AG04449 (cell line): ENCODE measurements around the gene ZNF521.

Experiments used
- CTCF ChIA-PET: fragments of 350-600 bp; formaldehyde crosslinking; extraction: SDS; loops from one replicate; lab custom pipeline; 2021; ENCODE audit warnings: antibody characterized with exemption; lab: Yijun Ruan, JAX
- POLR2A ChIA-PET: fragments of 400-600, 350-600 bp; formaldehyde crosslinking; extraction: SDS; loops from one replicate; lab custom pipeline; 2020; ENCODE audit warnings: antibody characterized with exemption, inconsistent platforms; lab: Yijun Ruan, JAX
- DNase-seq: peaks from one replicate; pipeline ENCODE4 v3.0.0-alpha.2; 2010; ENCODE audit warnings: low read depth, low spot score
- H3K4me3 ChIP-seq: 2 replicates; pipeline ENCODE4 v1.5.1; 2011; ENCODE audit warnings: low read depth, mild to moderate bottlenecking, control low read depth, low read length
- TF ChIP-seq, protein P1 (sequence below): IDR thresholded peaks from one replicate; pipeline ENCODE4 v1.5.1; 2011; ENCODE audit warnings: mild to moderate bottlenecking, moderate library complexity, low read length, control low read depth, inconsistent platforms; ENCODE audit not compliant: insufficient read depth; ENCODE audit errors: missing control alignments

Gene ZNF521

GRCh38 chr18:25233528-25234321, 118.2 kb downstream of the ZNF521 start:
- POLR2A ChIA-PET, result no interaction called here
- DNase-seq, result peak; percentile 44
- CTCF ChIA-PET, result interaction anchor here (1.3 to 1.6 kb wide), 2 partner anchors 120 to 356 kb away, joined by 3 to 4 read pairs; no protein-coding TSS in a partner anchor

DNA sequence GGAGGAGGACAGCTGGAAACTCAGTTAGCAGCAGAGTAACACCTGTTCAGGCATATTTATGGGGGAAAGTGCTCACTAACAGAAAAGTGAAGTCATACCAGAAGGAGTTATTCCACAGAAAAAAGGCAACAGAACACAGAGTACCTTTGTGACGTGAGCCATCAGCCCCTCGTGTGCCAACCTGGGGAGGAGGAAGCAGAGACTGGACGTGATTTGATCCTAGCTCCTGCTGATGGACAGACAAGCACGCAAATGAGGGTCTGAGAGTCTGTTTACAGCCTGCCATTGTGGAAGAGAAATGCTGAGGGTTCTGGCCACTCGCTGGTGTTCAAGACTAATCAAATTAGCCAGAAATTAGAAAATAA, 120.7 kb downstream of the ZNF521 start:
- ChIA-PET POLR2A (no interaction called here), CTCF (no interaction called here)
- no peak for DNase-seq
- H3K4me3 ChIP-seq, result peak overlapping the region; percentile 18; the same call in 1 of the 2 replicates
- TF ChIP-seq, protein P1, sequence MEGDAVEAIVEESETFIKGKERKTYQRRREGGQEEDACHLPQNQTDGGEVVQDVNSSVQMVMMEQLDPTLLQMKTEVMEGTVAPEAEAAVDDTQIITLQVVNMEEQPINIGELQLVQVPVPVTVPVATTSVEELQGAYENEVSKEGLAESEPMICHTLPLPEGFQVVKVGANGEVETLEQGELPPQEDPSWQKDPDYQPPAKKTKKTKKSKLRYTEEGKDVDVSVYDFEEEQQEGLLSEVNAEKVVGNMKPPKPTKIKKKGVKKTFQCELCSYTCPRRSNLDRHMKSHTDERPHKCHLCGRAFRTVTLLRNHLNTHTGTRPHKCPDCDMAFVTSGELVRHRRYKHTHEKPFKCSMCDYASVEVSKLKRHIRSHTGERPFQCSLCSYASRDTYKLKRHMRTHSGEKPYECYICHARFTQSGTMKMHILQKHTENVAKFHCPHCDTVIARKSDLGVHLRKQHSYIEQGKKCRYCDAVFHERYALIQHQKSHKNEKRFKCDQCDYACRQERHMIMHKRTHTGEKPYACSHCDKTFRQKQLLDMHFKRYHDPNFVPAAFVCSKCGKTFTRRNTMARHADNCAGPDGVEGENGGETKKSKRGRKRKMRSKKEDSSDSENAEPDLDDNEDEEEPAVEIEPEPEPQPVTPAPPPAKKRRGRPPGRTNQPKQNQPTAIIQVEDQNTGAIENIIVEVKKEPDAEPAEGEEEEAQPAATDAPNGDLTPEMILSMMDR, result no peak

More at GRCh38 chr18:25233528-25234321, 118.2 kb downstream of the ZNF521 start:
- TF ChIP-seq, protein P1, result no peak
- H3K4me3 ChIP-seq, result peak overlapping the region; percentile 35

GRCh38 chr18:25230658-25231326, 121.2 kb downstream of the ZNF521 start:
- CTCF ChIA-PET, result interaction anchor here (1.2 kb wide), 1 partner anchor 11 kb away, joined by 3 read pairs; no protein-coding TSS in a partner anchor

GRCh38 chr18:25229920-25230319, 122.0 kb downstream of the ZNF521 start:
- CTCF ChIA-PET, result interaction anchor here (1.2 kb wide), 1 partner anchor 11 kb away, joined by 3 read pairs; no protein-coding TSS in a partner anchor
- POLR2A ChIA-PET, result no interaction called here
- H3K4me3 ChIP-seq, result no peak overlapping the region
- TF ChIP-seq, protein P1, result no peak
- no peak for DNase-seq

More at GRCh38 chr18:25230658-25231326, 121.2 kb downstream of the ZNF521 start:
- TF ChIP-seq, protein P1, result no peak
- POLR2A ChIA-PET, result no interaction called here
- peak; percentile 52 for DNase-seq
- peak overlapping the region; percentile 18 for H3K4me3 ChIP-seq

DNA sequence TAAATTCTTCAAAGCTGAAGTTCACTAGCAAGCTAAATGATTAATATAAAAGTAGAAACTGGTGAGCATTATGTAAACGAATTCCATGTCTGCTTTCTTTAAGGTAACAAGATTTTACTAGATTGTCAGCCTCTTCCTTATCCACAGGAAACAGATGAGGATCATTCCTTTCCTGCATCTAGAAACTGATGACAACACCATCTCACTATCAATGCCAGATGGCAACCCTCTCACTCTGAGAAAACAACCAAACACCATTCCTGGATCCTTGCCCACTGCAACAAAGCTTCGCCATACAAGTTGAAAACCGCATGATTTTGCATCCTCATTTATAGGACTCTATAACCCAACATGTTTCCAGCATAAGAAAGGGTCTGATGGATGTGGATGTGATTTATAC, 122.9 kb downstream of the ZNF521 start:
- DNase-seq, result no peak
- ChIA-PET CTCF (no interaction called here), POLR2A (no interaction called here)

More for the DNA sequence above, 122.9 kb downstream of the ZNF521 start:
- TF ChIP-seq, protein P1, result no peak
- H3K4me3 ChIP-seq, result no peak overlapping the region
